ENCODE results near the gene KLF6.

KLF6 gene

DNA sequence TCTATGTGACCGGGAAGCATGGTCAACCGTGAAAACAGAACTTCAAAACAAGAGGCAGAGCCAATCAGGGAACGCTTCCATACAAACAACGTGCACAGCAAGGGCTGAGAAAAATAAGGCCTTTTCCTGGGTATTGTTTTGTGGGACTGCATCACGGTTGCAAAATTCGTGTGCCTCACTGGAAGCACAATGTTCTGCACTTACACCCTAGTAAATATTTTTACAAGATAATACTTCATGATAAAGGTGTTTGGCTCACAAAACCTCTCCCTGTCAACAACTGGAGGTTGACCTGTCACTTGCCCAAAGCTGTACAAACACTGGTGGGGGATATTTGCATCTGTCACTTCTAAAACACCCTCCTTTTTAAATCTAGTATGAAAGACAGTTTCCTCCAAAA, 37.0 kb downstream of the KLF6 start:
- TF ChIP-seq, protein P1, sequence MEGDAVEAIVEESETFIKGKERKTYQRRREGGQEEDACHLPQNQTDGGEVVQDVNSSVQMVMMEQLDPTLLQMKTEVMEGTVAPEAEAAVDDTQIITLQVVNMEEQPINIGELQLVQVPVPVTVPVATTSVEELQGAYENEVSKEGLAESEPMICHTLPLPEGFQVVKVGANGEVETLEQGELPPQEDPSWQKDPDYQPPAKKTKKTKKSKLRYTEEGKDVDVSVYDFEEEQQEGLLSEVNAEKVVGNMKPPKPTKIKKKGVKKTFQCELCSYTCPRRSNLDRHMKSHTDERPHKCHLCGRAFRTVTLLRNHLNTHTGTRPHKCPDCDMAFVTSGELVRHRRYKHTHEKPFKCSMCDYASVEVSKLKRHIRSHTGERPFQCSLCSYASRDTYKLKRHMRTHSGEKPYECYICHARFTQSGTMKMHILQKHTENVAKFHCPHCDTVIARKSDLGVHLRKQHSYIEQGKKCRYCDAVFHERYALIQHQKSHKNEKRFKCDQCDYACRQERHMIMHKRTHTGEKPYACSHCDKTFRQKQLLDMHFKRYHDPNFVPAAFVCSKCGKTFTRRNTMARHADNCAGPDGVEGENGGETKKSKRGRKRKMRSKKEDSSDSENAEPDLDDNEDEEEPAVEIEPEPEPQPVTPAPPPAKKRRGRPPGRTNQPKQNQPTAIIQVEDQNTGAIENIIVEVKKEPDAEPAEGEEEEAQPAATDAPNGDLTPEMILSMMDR (IDR thresholded peaks at IDR 0.05) = no peak

DNA sequence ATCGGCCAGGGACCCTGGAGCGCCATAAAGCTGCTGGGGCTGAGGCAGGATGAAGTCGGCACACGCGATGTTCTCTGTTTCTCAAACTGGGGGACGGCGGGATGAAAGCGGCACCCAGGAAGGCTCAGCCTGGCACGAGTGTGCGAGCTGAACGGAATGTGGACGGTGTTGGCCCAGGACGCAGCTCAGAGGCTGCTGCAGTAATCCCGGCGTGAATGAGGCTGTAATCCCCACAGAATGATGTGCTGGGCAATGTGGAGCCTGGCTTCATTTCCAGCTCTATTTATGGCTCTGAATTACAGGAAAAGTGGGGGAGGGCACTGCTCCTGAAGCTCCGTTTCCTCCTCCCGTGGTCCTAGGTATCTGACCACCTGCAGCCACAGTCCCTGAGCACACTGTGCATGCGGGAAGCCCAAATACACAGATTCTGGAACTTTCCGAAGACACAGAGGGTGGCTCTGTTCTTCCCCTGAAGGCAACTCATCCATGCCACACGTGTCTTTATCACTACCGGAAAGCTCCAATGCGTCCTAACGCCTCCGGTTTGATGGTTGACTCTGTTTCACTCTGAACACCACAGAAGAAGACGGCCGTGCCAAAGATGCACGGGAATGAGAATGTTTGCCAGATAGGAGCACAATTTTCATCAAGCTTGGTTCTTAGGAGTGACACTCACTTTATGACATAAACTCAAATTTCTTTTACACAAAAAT, 37.6 kb downstream of the KLF6 start:
- TF ChIP-seq, protein P1 (IDR thresholded peaks at IDR 0.05) = no peak

DNA sequence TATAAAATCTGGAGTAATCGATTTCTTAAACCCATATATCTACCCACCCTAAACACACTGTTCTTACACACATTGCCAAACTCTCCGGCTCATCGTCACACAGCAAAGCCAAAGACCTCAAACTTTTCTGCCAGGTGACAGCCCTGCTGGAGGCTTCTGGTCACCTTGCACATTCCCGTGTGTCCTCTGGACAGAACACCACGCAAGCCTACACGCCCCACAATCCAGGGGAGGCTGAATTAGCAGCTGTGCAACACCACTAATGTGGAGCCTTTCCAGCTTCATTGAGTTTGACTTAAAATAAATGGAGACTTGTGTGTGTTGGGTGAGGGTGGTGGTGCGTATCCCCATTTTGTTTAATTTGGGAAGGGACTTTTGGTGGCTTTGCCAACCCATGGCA, 38.4 kb downstream of the KLF6 start:
- TF ChIP-seq, protein P1 (IDR thresholded peaks at IDR 0.05) = no peak

DNA sequence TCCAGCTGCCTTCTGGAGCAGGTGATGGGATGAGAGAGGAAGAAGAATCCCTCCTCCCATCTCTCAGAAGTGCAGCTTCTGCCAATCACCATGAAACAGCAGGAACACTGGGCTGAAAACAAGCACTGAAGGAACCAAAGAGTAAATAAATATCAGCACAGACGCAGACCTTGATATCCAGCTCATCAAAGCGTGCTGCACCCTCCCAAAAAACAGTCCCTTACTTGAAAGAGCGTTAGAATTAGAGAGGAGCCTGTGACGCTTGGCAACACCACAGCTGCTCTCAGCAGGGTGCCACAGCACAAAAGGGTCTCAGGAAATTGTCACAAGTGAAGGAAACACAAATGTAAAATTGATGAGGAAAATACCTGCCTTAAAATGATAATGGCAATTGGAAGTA, 39.5 kb downstream of the KLF6 start:
- TF ChIP-seq, protein P1 (IDR thresholded peaks at IDR 0.05) = no peak

DNA sequence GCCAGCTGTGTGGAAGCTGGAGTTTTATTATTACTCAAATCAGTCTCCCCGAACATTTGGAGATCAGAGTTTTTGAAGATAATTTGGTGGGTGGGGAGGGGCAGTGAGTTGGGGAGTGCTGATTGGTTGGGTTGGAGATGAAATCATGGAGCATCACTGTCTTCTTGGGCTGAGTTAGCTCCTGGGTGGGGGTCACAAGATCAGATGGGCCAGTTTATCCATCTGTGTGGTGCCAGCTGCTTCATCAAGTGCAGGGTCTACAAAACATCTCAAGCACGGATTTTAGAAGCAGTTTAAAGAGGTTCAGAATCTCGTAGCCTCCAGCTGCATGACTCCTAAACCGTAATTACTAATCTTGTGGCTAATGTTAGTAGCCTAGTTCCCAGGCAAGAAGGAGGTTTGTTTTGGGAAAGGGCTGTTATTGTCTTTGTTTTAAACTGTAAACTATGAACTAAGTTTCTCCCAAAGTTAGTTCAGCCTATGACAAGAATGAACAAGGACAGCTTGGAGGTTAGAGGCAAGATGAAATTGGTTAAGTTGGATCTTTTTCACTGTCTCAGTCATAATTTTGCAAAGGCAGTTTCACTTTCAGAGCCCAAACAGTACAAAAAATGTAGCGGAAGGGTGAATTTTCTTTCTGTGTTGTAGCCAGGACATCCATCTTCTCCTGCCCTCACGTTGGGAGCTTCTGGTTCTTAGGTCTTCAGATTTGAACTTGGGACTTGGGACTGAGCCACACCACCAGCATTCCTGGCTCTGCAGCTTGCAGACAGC, 43.1 kb downstream of the KLF6 start:
- TF ChIP-seq, protein P1 (IDR thresholded peaks at IDR 0.05) = no peak

DNA sequence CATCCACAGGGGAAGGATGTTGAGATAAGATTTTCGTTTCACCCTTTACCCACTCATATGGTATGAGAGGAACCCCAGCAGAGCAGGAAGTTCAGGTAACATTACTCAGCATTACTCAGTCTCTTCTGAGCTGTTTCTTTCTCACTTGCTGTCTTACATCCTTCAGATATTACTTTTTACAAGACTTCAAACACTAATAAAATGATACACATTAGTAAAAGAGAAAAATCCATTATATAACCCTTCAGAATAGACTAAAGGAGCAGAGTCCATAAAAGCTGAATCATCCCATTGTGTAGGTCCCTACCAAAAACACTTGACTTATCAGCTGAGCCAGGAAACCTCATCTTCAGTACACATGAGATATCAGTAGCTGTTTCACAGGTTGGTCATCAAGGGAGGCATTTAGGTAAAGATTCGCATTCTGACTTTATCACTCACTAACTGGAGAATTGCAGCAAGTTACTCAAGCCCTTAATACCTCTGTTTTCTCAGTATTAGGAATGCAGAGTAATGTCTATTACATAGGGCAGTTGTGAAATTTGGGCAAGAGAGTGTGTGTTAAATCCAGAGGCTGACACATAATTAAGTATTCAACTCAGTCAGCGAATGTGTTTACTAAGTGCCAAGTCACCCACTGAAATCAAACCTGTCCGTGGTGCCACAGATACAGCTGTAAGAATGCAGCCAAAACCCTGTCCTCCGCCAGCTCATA, 44.7 kb downstream of the KLF6 start:
- TF ChIP-seq, protein P1 (IDR thresholded peaks at IDR 0.05) = no peak

DNA sequence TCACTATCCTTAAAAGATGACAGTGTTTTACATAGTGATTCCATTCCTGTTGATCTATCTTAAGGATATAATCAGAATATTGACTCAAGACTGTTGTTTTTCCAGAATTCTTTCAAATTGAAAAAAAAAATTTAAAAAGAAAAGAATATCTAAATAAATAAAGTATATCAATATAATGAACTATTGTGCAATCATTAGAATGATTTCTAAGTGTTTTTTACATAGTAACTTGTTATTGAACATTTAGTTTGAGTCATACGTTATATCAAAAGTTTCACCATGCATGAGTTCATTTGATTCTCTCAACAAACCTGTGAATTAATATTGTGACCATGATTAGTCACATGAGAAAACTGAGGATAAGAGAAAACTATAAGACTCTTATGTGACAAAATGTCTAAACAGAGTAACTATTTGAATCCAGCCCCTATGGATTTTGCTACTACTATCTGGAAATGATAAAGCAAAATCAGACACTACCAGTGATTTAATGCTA, 46.1 kb downstream of the KLF6 start:
- TF ChIP-seq, protein P1 (IDR thresholded peaks at IDR 0.05) = no peak

All from LNCAP (cell line).